Coronary artery (tissue), 2 donors: ENCODE measurements around the gene CEACAM16.

Experiments
- DNase-seq: peaks from one replicate; pipeline ENCODE4 v3.0.0-alpha.2; 2017; ENCODE audit warnings: low spot score
- H3K27ac ChIP-seq, 2 donors: fragments of 200-600 bp; sonication (generic); one replicate each; pipeline ENCODE4 v1.5.1; 2016 to 2019
- H3K4me3 ChIP-seq: fragments of 200-600 bp; sonication (generic); 2 replicates; pipeline ENCODE4 v1.5.1; 2016; ENCODE audit warnings: mild to moderate bottlenecking, moderate library complexity
- TF ChIP-seq, protein P1 (sequence below): fragments of 200-600 bp; sonication (generic); IDR thresholded peaks from one replicate; pipeline ENCODE4 v1.5.1; 2019; ENCODE audit warnings: antibody characterized with exemption

The CEACAM16 gene

GRCh38 chr19:44741841-44742329 is 42.9 kb downstream of the CEACAM16 start:
- peak; percentile 99 for DNase-seq
- Histone ChIP-seq H3K27ac (peak overlapping the region; percentile 81 to 93), H3K4me3 (peak overlapping the region; percentile 24)
- TF ChIP-seq, protein P1, sequence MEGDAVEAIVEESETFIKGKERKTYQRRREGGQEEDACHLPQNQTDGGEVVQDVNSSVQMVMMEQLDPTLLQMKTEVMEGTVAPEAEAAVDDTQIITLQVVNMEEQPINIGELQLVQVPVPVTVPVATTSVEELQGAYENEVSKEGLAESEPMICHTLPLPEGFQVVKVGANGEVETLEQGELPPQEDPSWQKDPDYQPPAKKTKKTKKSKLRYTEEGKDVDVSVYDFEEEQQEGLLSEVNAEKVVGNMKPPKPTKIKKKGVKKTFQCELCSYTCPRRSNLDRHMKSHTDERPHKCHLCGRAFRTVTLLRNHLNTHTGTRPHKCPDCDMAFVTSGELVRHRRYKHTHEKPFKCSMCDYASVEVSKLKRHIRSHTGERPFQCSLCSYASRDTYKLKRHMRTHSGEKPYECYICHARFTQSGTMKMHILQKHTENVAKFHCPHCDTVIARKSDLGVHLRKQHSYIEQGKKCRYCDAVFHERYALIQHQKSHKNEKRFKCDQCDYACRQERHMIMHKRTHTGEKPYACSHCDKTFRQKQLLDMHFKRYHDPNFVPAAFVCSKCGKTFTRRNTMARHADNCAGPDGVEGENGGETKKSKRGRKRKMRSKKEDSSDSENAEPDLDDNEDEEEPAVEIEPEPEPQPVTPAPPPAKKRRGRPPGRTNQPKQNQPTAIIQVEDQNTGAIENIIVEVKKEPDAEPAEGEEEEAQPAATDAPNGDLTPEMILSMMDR, result no peak

DNA sequence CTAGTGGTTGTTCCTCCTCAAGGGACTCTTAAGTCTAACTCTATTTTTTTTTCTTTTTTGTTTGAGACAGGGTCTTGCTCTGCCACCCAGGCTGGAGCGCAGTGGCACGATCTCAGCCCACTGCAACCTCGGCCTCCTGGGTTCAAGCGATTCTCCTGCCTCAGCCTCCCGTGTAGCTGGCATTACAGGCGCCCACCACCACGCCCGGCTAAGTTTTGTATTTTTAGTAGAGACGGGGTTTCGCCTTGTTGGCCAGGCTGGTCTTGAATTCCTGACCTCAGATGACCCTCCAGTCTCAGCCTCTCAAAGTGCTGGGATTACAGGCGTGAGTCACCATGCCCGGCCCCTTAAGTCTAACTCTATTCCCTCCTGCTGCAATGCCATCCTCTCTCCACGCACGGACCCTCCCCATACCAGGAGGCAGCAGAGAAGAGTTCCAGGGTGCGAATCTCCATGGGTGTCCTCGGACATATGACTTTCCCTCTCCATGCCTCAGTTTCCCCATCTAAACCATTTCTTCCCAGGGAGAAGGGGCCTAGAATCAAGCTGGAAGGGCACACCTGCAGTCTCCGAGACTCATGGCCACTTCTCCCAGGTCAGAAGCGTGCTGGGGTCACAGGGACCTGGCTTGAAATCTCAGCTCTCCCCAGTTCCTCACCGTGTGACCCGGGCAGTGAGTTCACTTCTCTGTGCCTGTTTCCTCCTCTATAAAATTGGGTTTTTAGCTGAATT is 43.5 kb downstream of the CEACAM16 start:
- Histone ChIP-seq H3K4me3 (no peak overlapping the region), H3K27ac (peak overlapping the region; percentile 81 to 93)
- no peak for DNase-seq
- TF ChIP-seq, protein P1, result no peak

GRCh38 chr19:44744871-44745332 is 46.0 kb downstream of the CEACAM16 start:
- Histone ChIP-seq H3K4me3 (no peak overlapping the region), H3K27ac (peak overlapping the region; percentile 54 to 92)
- TF ChIP-seq, protein P1, result no peak
- no peak for DNase-seq

DNA sequence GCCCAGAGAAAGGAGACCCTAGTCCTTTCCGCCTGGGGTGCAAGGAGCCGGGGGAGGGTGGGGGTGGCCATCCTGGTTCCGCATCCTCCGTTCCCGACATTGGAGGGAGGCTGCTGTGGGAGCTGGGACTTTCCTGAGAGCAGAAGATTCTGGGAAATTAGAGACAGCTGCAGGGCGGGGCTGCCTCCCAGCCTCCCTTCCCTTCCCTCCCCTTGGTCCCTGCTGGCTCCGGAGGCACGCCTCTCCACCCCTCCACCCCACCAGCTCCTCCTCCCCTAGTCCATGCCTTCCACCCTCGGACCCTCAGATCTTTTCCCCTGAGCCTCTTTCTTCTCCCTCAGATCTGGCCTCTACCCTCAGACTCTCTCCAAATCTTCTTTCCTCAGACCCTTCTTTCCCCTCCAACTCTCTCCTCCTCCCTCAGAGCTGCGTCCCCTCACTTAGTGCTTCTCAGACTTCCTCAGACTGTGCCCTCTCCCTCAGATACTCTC is 46.4 kb downstream of the CEACAM16 start:
- H3K27ac ChIP-seq, result peak overlapping the region; percentile 54 to 92
- DNase-seq, result no peak
- TF ChIP-seq, protein P1, result no peak
- H3K4me3 ChIP-seq, result no peak overlapping the region

DNA sequence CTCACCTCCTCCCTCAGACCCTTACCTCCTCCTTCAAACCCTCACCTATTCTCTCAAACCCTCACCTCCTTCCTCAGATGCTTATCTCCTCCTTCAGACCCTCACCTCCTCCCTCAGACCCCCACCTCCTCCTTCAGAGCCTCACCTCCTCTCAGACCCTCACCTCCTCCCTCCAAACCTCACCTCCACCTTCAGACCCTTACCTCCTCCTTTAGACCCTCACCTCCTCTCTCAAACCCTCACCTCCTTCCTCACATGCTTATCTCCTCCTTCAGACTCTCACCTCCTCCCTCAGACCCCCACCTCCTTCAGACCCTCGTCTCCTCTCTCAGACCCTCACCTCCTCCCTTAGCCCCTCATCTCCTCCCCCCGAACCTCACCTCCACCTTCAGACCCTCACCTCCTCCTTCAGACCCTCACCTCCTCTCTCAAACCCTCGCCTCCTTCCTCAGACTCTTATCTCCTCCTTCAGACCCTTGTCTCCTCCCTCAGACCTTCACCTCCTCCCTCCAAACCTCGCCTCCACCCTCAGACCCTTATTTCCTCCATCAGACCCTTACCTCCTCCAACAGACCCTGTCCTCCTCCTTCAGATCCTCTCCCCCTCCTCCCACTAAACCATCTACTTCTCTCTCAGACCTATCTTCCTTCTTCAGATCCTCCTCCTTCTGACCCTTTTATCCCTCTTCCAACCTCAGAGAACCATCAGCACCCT is 47.1 kb downstream of the CEACAM16 start:
- no peak overlapping the region for H3K4me3 ChIP-seq
- H3K27ac ChIP-seq, result peak overlapping the region; percentile 54 to 92
- DNase-seq, result no peak
- TF ChIP-seq, protein P1, result no peak

GRCh38 chr19:44746616-44746945 is 47.6 kb downstream of the CEACAM16 start:
- DNase-seq, result no peak
- Histone ChIP-seq H3K4me3 (peak overlapping the region; percentile 75), H3K27ac (peak overlapping the region; percentile 47 to 92)
- TF ChIP-seq, protein P1, result no peak
